OCI-LY1 (cell line): ENCODE measurements around the gene EIF2S2.

Experiments
- CTCF ChIP-seq: fragments of 200-600 bp; sonication (generic), shearing (Covaris generic); IDR thresholded peaks from 2 replicates; pipeline ENCODE4 v1.5.1; 2017; ENCODE audit warnings: mild to moderate bottlenecking, antibody characterized with exemption, low read length, moderate library complexity, mixed read lengths
- EZH2 ChIP-seq: fragments of 200-600 bp; sonication (generic), shearing (Covaris generic); IDR thresholded peaks from 2 replicates; pipeline ENCODE4 v1.8.0; 2017; ENCODE audit warnings: borderline replicate concordance, mixed run types, mild to moderate bottlenecking, antibody characterized with exemption, low read length, moderate library complexity, mixed read lengths

- no peak for TF ChIP-seq CTCF
- TF ChIP-seq EZH2, result no peak
Measured at GRCh38 chr20:34061695-34062094, 50.3 kb downstream of the EIF2S2 start.
